Neural progenitor cell (in vitro differentiated cells): ENCODE data around the gene TADA3. TPM values are rescaled to one million over a fixed set of nuclear protein-coding genes. Genes with fewer than 3 reads are reported as not detected.
A peak's percentile ranks its signal among the peaks of the same experiment; 100 is the strongest.

Source experiments
- DNase-seq: peaks from one replicate; pipeline ENCODE4 v3.0.0-alpha.2; 2016; ENCODE audit warnings: low spot score
- H2AFZ ChIP-seq: fragments of 200-600 bp; sonication (generic); replicated peaks from 2 replicates; pipeline ENCODE4 v1.6.1; 2016; ENCODE audit warnings: antibody characterized with exemption
- H3F3A ChIP-seq: fragments of 200-600 bp; sonication (generic); 2 replicates; pipeline ENCODE4 v1.6.1; 2016; ENCODE audit warnings: antibody characterized with exemption, low read depth
- H3K27ac ChIP-seq: fragments of 200-600 bp; sonication (generic); 2 replicates; pipeline ENCODE4 v1.5.1; 2016; ENCODE audit warnings: mild to moderate bottlenecking
- H3K27me3 ChIP-seq: fragments of 200-600 bp; sonication (generic); 2 replicates; pipeline ENCODE4 v1.6.1; 2016; ENCODE audit warnings: mild to moderate bottlenecking, moderate library complexity
- H3K36me3 ChIP-seq: fragments of 200-600 bp; sonication (generic); 2 replicates; pipeline ENCODE4 v1.5.1; 2016
- H3K4me1 ChIP-seq: fragments of 200-600 bp; sonication (generic); 2 replicates; pipeline ENCODE4 v1.6.1; 2016; ENCODE audit warnings: mixed run types
- H3K4me2 ChIP-seq: fragments of 200-600 bp; sonication (generic); 2 replicates; pipeline ENCODE4 v1.6.1; 2016
- H3K4me3 ChIP-seq: fragments of 200-600 bp; sonication (generic); 2 replicates; pipeline ENCODE4 v1.5.1; 2016
- H3K79me2 ChIP-seq: fragments of 200-600 bp; sonication (generic); 2 replicates; pipeline ENCODE4 v1.6.1; 2016; ENCODE audit warnings: low read depth
- H3K9ac ChIP-seq: fragments of 200-600 bp; sonication (generic); 2 replicates; pipeline ENCODE4 v1.6.1; 2016
- H3K9me3 ChIP-seq: fragments of 200-600 bp; sonication (generic); 2 replicates; pipeline ENCODE4 v1.5.1; 2016; ENCODE audit warnings: low read depth
- H4K20me1 ChIP-seq: fragments of 200-600 bp; sonication (generic); 2 replicates; pipeline ENCODE4 v1.6.1; 2016; ENCODE audit warnings: low read depth
- H3K27ac Mint-ChIP-seq: 3 replicates; pipeline ENCODE4 v1.8.0; 2021; ENCODE audit warnings: mixed read lengths
- H3K27me3 Mint-ChIP-seq: 2 replicates; pipeline ENCODE4 v1.8.0; 2022; ENCODE audit warnings: low read depth, mild to moderate bottlenecking, inconsistent platforms, moderate library complexity, mixed read lengths; ENCODE audit not compliant: insufficient read depth
- H3K36me3 Mint-ChIP-seq: 3 replicates; pipeline ENCODE4 v1.8.0; 2021; ENCODE audit warnings: mixed read lengths
- H3K4me1 Mint-ChIP-seq: 3 replicates; pipeline ENCODE4 v1.8.0; 2021; ENCODE audit warnings: mixed read lengths
- H3K4me3 Mint-ChIP-seq: 3 replicates; pipeline ENCODE4 v1.8.0; 2021; ENCODE audit warnings: mild to moderate bottlenecking, moderate library complexity, mixed read lengths
- H3K9me3 Mint-ChIP-seq: 3 replicates; pipeline ENCODE4 v1.8.0; 2020; ENCODE audit warnings: mixed read lengths
- EZH2 ChIP-seq: fragments of 200-600 bp; sonication (generic); IDR thresholded peaks from 2 replicates; pipeline ENCODE4 v1.6.1; 2017; ENCODE audit warnings: antibody characterized with exemption, mild to moderate bottlenecking, moderate library complexity
- EZH2phosphoT487 ChIP-seq: fragments of 200-600 bp; sonication (generic); IDR thresholded peaks from 2 replicates; pipeline ENCODE4 v1.6.1; 2017; ENCODE audit warnings: antibody characterized with exemption
- total RNA-seq: library from RNA; depleted of rRNA; stranded (reverse); fragments of >200 nt; gene quantifications from 2 replicates; pipeline ENCODE4 v1.2.3, GENCODE V29; 2015; ENCODE audit warnings: low replicate concordance
- TF ChIP-seq, protein P1 (sequence below): fragments of 200-600 bp; sonication (generic); IDR thresholded peaks from 2 replicates; pipeline ENCODE4 v1.5.1; 2017; ENCODE audit warnings: antibody characterized with exemption, mild to moderate bottlenecking

Gene TADA3
- total RNA-seq, 1 donor from 2014 or later: 50.8 TPM

DNA sequence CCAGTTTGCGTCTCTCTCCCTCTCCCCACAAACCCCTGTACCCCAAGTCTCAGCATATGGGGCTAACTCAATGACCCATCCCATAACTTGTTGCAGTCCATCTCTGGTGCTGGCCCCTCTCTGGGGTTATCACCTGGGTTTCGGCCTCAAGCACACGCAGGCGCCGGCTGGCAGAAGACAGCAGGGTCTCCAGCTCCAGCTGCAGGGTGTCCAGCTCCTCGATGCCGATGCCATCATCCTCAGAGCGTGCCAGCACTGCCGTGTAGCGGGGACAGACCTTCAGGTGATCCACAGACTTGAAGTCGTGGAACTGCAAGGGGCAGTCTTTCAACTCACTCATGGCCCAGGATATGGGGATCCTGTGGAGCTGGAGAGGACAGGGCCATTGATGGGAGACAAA is 1.1 kb downstream of the TADA3 start:
- H3K4me3 ChIP-seq: no peak overlapping the region
- no peaks in the 10 kb centered on the region for H3K9me3 Mint-ChIP-seq
- H2AFZ ChIP-seq: no peak overlapping the region
- peaks cover 11% of the 10 kb centered on the region for H3K4me1 ChIP-seq
- H3F3A ChIP-seq: peaks cover 29% of the 10 kb centered on the region
- no peak overlapping the region for H3K27ac ChIP-seq
- peaks cover 48% of the 10 kb centered on the region for H3K79me2 ChIP-seq
- H3K27me3 Mint-ChIP-seq: peaks cover 7% of the 10 kb centered on the region
- H3K27me3 ChIP-seq: no peaks in the 10 kb centered on the region
- DNase-seq: no peak
- H3K36me3 Mint-ChIP-seq: peaks cover 25% of the 10 kb centered on the region
- no peak overlapping the region for H3K9ac ChIP-seq
- H3K4me3 Mint-ChIP-seq: peak overlapping the region; percentile 96
- peak overlapping the region; percentile 74 for H3K27ac Mint-ChIP-seq
- peaks cover 14% of the 10 kb centered on the region for H4K20me1 ChIP-seq
- TF ChIP-seq EZH2 (no peak), EZH2phosphoT487 (no peak)
- TF ChIP-seq, protein P1, sequence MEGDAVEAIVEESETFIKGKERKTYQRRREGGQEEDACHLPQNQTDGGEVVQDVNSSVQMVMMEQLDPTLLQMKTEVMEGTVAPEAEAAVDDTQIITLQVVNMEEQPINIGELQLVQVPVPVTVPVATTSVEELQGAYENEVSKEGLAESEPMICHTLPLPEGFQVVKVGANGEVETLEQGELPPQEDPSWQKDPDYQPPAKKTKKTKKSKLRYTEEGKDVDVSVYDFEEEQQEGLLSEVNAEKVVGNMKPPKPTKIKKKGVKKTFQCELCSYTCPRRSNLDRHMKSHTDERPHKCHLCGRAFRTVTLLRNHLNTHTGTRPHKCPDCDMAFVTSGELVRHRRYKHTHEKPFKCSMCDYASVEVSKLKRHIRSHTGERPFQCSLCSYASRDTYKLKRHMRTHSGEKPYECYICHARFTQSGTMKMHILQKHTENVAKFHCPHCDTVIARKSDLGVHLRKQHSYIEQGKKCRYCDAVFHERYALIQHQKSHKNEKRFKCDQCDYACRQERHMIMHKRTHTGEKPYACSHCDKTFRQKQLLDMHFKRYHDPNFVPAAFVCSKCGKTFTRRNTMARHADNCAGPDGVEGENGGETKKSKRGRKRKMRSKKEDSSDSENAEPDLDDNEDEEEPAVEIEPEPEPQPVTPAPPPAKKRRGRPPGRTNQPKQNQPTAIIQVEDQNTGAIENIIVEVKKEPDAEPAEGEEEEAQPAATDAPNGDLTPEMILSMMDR: no peak
- H3K4me2 ChIP-seq: peak overlapping the region; percentile 92
- H3K9me3 ChIP-seq: no peaks in the 10 kb centered on the region
- peaks cover 21% of the 10 kb centered on the region for H3K4me1 Mint-ChIP-seq
- peaks cover 5% of the 10 kb centered on the region for H3K36me3 ChIP-seq

DNA sequence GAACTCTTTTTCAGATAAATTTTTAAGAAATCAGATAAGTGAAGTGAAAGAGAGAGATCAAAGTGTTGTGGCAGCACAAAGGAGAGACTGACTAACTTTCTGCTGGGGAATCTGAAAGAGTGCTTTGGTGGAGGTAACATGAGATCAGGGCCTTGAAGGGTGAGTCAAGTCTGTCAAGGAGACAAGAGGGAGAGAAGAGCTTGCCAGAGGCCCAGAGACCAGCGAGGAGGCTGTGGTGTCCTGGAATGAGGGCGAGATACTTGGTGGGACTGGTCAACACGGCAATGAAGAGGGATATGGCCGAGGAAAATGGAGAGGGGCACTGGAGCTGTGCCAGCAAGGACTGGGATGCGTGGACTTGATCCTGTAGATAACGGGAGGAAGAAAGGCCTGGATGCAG is 4.6 kb downstream of the TADA3 start:
- Mint-ChIP-seq H3K4me1 (peaks cover 7% of the 10 kb centered on the region), H3K4me3 (no peak overlapping the region), H3K36me3 (peaks cover 32% of the 10 kb centered on the region), H3K27ac (no peak overlapping the region), H3K9me3 (no peaks in the 10 kb centered on the region), H3K27me3 (peaks cover 3% of the 10 kb centered on the region)
- H3K36me3 ChIP-seq: peaks cover 10% of the 10 kb centered on the region
- no peak for DNase-seq
- peaks cover 6% of the 10 kb centered on the region for H3K4me1 ChIP-seq
- TF ChIP-seq, protein P1: no peak
- TF ChIP-seq EZH2 (no peak), EZH2phosphoT487 (no peak)
- H2AFZ ChIP-seq: no peak overlapping the region
- H3K4me3 ChIP-seq: no peak overlapping the region
- H3K79me2 ChIP-seq: peaks cover 16% of the 10 kb centered on the region
- no peak overlapping the region for H3K9ac ChIP-seq
- no peaks in the 10 kb centered on the region for H3K27me3 ChIP-seq
- H3K4me2 ChIP-seq: no peak overlapping the region
- H3K9me3 ChIP-seq: no peaks in the 10 kb centered on the region
- H3K27ac ChIP-seq: no peak overlapping the region
- H4K20me1 ChIP-seq: no peaks in the 10 kb centered on the region
- H3F3A ChIP-seq: peaks cover 18% of the 10 kb centered on the region

DNA sequence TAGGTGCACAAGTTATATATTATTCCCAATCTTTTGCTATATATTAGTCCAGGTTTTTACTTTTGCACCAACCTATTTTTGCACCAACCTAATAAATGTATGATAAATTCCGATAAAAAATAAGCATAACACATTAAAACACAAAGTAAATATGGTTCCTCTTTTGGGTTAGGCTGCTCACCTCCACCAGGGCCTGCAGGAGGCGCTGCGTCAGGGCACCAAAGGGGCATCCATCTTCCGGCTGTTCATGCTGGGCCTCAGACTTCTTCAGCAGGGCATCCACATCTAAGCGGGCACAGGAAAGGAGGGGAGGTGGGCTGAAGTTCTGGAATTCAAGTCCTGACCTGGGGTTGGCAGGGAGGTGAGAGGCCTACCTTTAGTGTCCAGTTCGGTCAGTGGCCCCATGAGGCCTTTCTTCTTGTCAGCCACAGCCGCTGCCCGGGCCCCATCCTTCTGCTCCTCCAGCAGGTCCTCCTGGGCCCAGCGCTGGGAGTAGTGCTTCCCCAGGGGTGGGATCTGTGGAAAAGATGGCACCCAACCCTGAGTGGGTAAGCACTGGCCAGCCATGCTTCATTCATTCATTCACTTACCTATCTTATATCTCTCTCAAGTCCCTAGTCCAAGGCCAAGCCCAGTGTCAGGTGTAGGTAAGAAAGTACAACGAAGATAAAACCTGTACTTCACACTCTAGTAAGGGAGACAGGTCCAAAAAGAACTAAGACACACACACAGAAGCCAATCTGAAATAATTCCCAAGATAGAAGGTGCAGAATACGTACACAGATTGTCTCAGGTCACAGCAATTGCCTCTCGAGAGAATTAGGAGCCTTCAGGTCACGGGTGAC is 5.2 kb downstream of the TADA3 start:
- no peak overlapping the region for H3K27ac ChIP-seq
- H3K79me2 ChIP-seq: peaks cover 16% of the 10 kb centered on the region
- H3K4me2 ChIP-seq: no peak overlapping the region
- no peak for DNase-seq
- peaks cover 10% of the 10 kb centered on the region for H3K36me3 ChIP-seq
- H2AFZ ChIP-seq: no peak overlapping the region
- Mint-ChIP-seq H3K4me3 (no peak overlapping the region), H3K36me3 (peaks cover 36% of the 10 kb centered on the region), H3K9me3 (no peaks in the 10 kb centered on the region), H3K27ac (no peak overlapping the region), H3K4me1 (peaks cover 7% of the 10 kb centered on the region), H3K27me3 (no peaks in the 10 kb centered on the region)
- H4K20me1 ChIP-seq: no peaks in the 10 kb centered on the region
- no peaks in the 10 kb centered on the region for H3K27me3 ChIP-seq
- no peak overlapping the region for H3K4me3 ChIP-seq
- no peak overlapping the region for H3K9ac ChIP-seq
- TF ChIP-seq EZH2: no peak
- TF ChIP-seq, protein P1: peak; percentile 62
- no peak for TF ChIP-seq EZH2phosphoT487
- H3K4me1 ChIP-seq: peaks cover 6% of the 10 kb centered on the region
- H3K9me3 ChIP-seq: no peaks in the 10 kb centered on the region
- peaks cover 12% of the 10 kb centered on the region for H3F3A ChIP-seq
